A549 (cell line): ENCODE data around the gene SLC16A10. TPM values are rescaled to one million over a fixed set of nuclear protein-coding genes. Genes with fewer than 3 reads are reported as not detected.

Experiments
- ATAC-seq, 2 experiments: fragments of 200-7000 bp in 1 of 2; fragments of >200 bp in 1 of 2; cut with Nextera tagmentation in 1 of 2; cut with Tn5 transposase in 1 of 2; 3 replicates each; pipeline versions ENCODE4 v1.8.0 to v1.9.1; 2018 to 2020; ENCODE audit warnings: mild to moderate bottlenecking in 1 of 2, moderate library complexity in 1 of 2
- CTCF ChIA-PET: fragments of 300-600 bp; sonication (Branson Sonifier 250); formaldehyde crosslinking; extraction: SDS; loops from one replicate; lab custom pipeline; 2021; ENCODE audit warnings: antibody characterized with exemption, inconsistent platforms; lab: Yijun Ruan, JAX
- POLR2A ChIA-PET: fragments of 350-600 bp; formaldehyde crosslinking; extraction: SDS; loops from one replicate; lab custom pipeline; 2021; ENCODE audit warnings: antibody characterized with exemption, inconsistent platforms; lab: Yijun Ruan, JAX
- DNase-seq, 2 experiments: peaks; one replicate each; pipeline versions ENCODE4 v3.0.0 to v3.0.0-alpha.2; 2011 to 2016; ENCODE audit warnings: low read depth in 1 of 2, low spot score in 1 of 2
- FAIRE-seq: peaks from 2 replicates; lab custom pipeline; 2011; peaks lifted over from hg19 to GRCh38; lab: Jason Lieb, UNC
- H3K27ac ChIP-seq, 2 experiments: fragments of >200 bp; sonication (Bioruptor Twin); formaldehyde crosslinking; 3 replicates each; pipeline ENCODE4 v1.5.1; 2016 to 2017
- H3K4me1 ChIP-seq: fragments of >200 bp; sonication (Bioruptor Twin); formaldehyde crosslinking; 3 replicates; pipeline ENCODE4 v1.6.1; 2016
- H3K4me2 ChIP-seq: fragments of >200 bp; sonication (Bioruptor Twin); formaldehyde crosslinking; 3 replicates; pipeline ENCODE4 v1.6.1; 2016
- H3K4me3 ChIP-seq: fragments of >200 bp; sonication (Bioruptor Twin); formaldehyde crosslinking; 3 replicates; pipeline ENCODE4 v1.5.1; 2016
- H3K9me3 ChIP-seq: fragments of >200 bp; sonication (Bioruptor Twin); formaldehyde crosslinking; 3 replicates; pipeline ENCODE4 v1.6.1; 2016
- ATOH8 ChIP-seq: fragments of 250-450 bp; sonication (Bioruptor Pico); IDR thresholded peaks from 2 replicates; pipeline ENCODE4 v1.5.0; 2020; ENCODE audit warnings: low read depth, mild to moderate bottlenecking, moderate library complexity
- CTCF ChIP-seq: fragments of >200 bp; sonication (Bioruptor Twin); formaldehyde crosslinking; IDR thresholded peaks from 3 replicates; pipeline ENCODE4 v1.5.1; 2016
- EHMT2 ChIP-seq: fragments of 200-600 bp; sonication (generic); IDR thresholded peaks from 2 replicates; pipeline ENCODE4 v1.6.1; 2016; ENCODE audit warnings: antibody characterized with exemption, low read depth, mild to moderate bottlenecking, moderate library complexity
- ELK1 ChIP-seq: fragments of 150-350 bp; IDR thresholded peaks from 2 replicates; pipeline ENCODE4 v1.6.1; 2014; ENCODE audit warnings: low read depth, mild to moderate bottlenecking, low read length
- FOXS1 ChIP-seq: fragments of 250-450 bp; sonication (Bioruptor Pico); IDR thresholded peaks from 2 replicates; pipeline ENCODE4 v1.5.0; 2020; ENCODE audit warnings: mild to moderate bottlenecking, moderate library complexity
- HDAC2 ChIP-seq: fragments of 200-600 bp; sonication (generic); IDR thresholded peaks from 2 replicates; pipeline ENCODE4 v1.6.1; 2016
- HES2 ChIP-seq: fragments of >200 bp; sonication (Bioruptor Twin); formaldehyde crosslinking; IDR thresholded peaks from 2 replicates; pipeline ENCODE4 v1.6.1; 2016
- KDM1A ChIP-seq: fragments of 200-600 bp; sonication (generic); IDR thresholded peaks from 2 replicates; pipeline ENCODE4 v1.6.1; 2016; ENCODE audit warnings: low read depth, mild to moderate bottlenecking
- MAFK ChIP-seq: fragments of 450-650 bp; IDR thresholded peaks from 2 replicates; pipeline ENCODE4 v1.6.1; 2014; ENCODE audit not compliant: partially characterized antibody
- MAZ ChIP-seq: fragments of 150-350 bp; IDR thresholded peaks from 2 replicates; pipeline ENCODE4 v1.6.1; 2014; ENCODE audit warnings: antibody characterized with exemption, low read depth, low read length, borderline replicate concordance
- NFE2L2 ChIP-seq: fragments of 150-350 bp; conservative IDR thresholded peaks from 2 replicates; pipeline ENCODE4 v1.6.1; 2014; ENCODE audit warnings: low read length
- NR3C1 ChIP-seq: fragments of >200 bp; sonication (Bioruptor Twin); formaldehyde crosslinking; IDR thresholded peaks from 3 replicates; pipeline ENCODE4 v1.6.1; 2017
- RARB ChIP-seq: fragments of 250-450 bp; sonication (Bioruptor Pico); IDR thresholded peaks from 2 replicates; pipeline ENCODE4 v1.8.0; 2021; ENCODE audit warnings: mild to moderate bottlenecking, moderate library complexity
- REST ChIP-seq: fragments of 200-600 bp; sonication (generic); IDR thresholded peaks from 2 replicates; pipeline ENCODE4 v1.6.1; 2016; ENCODE audit warnings: antibody characterized with exemption, mild to moderate bottlenecking, moderate library complexity
- RNF2 ChIP-seq: fragments of 200-600 bp; sonication (generic); IDR thresholded peaks from 2 replicates; pipeline ENCODE4 v1.6.1; 2016; ENCODE audit warnings: low read depth, mild to moderate bottlenecking, antibody characterized with exemption, moderate library complexity, borderline replicate concordance
- ZC3H11A ChIP-seq: fragments of 450-650 bp; IDR thresholded peaks from 2 replicates; pipeline ENCODE4 v1.6.1; 2014; ENCODE audit warnings: antibody characterized with exemption, mild to moderate bottlenecking
- ZSCAN20 ChIP-seq: fragments of 250-450 bp; sonication (Bioruptor Pico); IDR thresholded peaks from 2 replicates; pipeline ENCODE4 v1.8.0; 2022; ENCODE audit warnings: mild to moderate bottlenecking, moderate library complexity
- WGBS: methylation state at CpG from one replicate; pipeline ENCODE4 v1.1.6; 2017; ENCODE audit errors: missing lambda C conversion rate; 5-methylcytosine and 5-hydroxymethylcytosine counted together
- polyA plus RNA-seq, 4 experiments: library from polyadenylated mRNA; depleted of rRNA in 3 of 4; stranded (reverse); fragments of >200 nt; fragmentation: RNase III in 1 of 4; extraction: RNeasy Plus Mini Kit Qiagen cat#74134 plus additional on column Dnase treatment in 1 of 4; gene quantifications; 2 replicates in 3 of 4; 3 replicates in 1 of 4; pipeline ENCODE4 v1.2.3, GENCODE V29; 2011 to 2017

Gene SLC16A10
- polyA plus RNA-seq, 2 of the 4 experiments (the other 2 are of a cell fraction), result 0.27 to 1.00 TPM

- no peaks in the 10 kb centered on the region for H3K4me1 ChIP-seq
- DNase-seq, result no peak
- 97% methylated on average over 3 of the region's 3 CpGs for WGBS
- TF ChIP-seq KDM1A, result no peak
- TF ChIP-seq MAFK, result no peak
- TF ChIP-seq RARB (CRISPR knock-in tag), result no peak
- no peak for TF ChIP-seq ZC3H11A
- no peak for TF ChIP-seq MAZ
- TF ChIP-seq CTCF, result no peak
- no peak for TF ChIP-seq NR3C1
- no peak for TF ChIP-seq ELK1
- TF ChIP-seq HES2, result no peak
- no peak for TF ChIP-seq RNF2
- no peak for TF ChIP-seq NFE2L2
- TF ChIP-seq FOXS1 (CRISPR knock-in tag), result no peak
- no peak for TF ChIP-seq ATOH8 (CRISPR knock-in tag)
- no peak for TF ChIP-seq HDAC2
- no peaks in the 10 kb centered on the region for H3K9me3 ChIP-seq
- ChIA-PET POLR2A (no interaction called here), CTCF (interaction anchor here (0.7 to 3.6 kb wide), 2 partner anchors 11 to 616 kb away, joined by 3 to 15 read pairs; no protein-coding TSS in a partner anchor)
- no peak overlapping the region for H3K4me2 ChIP-seq
- ATAC-seq, result no peak
- no peak overlapping the region for H3K27ac ChIP-seq
- H3K4me3 ChIP-seq, result no peak overlapping the region
- FAIRE-seq, result no peak
Observed at GRCh38 chr6:111069382-111070104, 17.8 kb upstream of the SLC16A10 start.

- POLR2A ChIA-PET, result no interaction called here
- no peak for DNase-seq
- 41% methylated on average over 11 of the region's 11 CpGs for whole genome bisulfite sequencing
- Histone ChIP-seq H3K9me3 (no peaks in the 10 kb centered on the region), H3K4me3 (no peak overlapping the region), H3K27ac (no peak overlapping the region), H3K4me1 (no peaks in the 10 kb centered on the region), H3K4me2 (no peak overlapping the region)
- no peak for FAIRE-seq
- TF ChIP-seq NFE2L2, result no peak
- no peak for TF ChIP-seq REST
- TF ChIP-seq ZSCAN20 (CRISPR knock-in tag), result no peak
- no peak for TF ChIP-seq MAZ
- no peak for TF ChIP-seq RARB (CRISPR knock-in tag)
- TF ChIP-seq EHMT2, result no peak
- ATAC-seq, result no peak
- CTCF ChIA-PET, result interaction anchor here (0.7 to 3.6 kb wide), 2 partner anchors 12 to 615 kb away, joined by 3 to 15 read pairs; no protein-coding TSS in a partner anchor
Observed at GRCh38 chr6:111070105-111071005, 16.9 kb upstream of the SLC16A10 start.
